Urinary bladder (tissue), 4 donors: ENCODE results near the gene GOLGA6C. TPM values are rescaled to one million over a fixed set of nuclear protein-coding genes. Genes with fewer than 3 reads are reported as not detected.
"Not testable (repeated sequence)": the region's sequence is repeated elsewhere in the genome, so short reads cannot be mapped to it uniquely, and the experiment has no call there.

Source experiments
- DNase-seq: peaks from one replicate; pipeline ENCODE4 v3.0.0-alpha.2; 2015; ENCODE audit errors: extremely low spot score
- H3K27ac ChIP-seq: one replicate; pipeline ENCODE4 v1.5.1; 2013; ENCODE audit warnings: low read depth, mild to moderate bottlenecking, moderate library complexity
- H3K36me3 ChIP-seq: one replicate; pipeline ENCODE4 v1.6.1; 2013; ENCODE audit warnings: mild to moderate bottlenecking, moderate library complexity; ENCODE audit not compliant: insufficient read depth
- H3K4me1 ChIP-seq: one replicate; pipeline ENCODE4 v1.6.1; 2013; ENCODE audit warnings: mild to moderate bottlenecking, moderate library complexity; ENCODE audit not compliant: insufficient read depth
- H3K4me3 ChIP-seq: one replicate; pipeline ENCODE4 v1.5.1; 2013; ENCODE audit warnings: low read depth, low read length
- WGBS: extraction: QIAGEN DNeasy Blood & Tissue Kit; methylation state at CpG from one replicate; pipeline ENCODE4 v1.1.7; 2013; 5-methylcytosine and 5-hydroxymethylcytosine counted together
- polyA plus RNA-seq: library from polyadenylated mRNA; stranded (reverse); fragments of 200-250 nt; gene quantifications from one replicate; pipeline ENCODE4 v1.2.3, GENCODE V29; 2013
- total RNA-seq: library from RNA; depleted of rRNA; stranded (reverse); fragments of >200 nt; gene quantifications from one replicate; pipeline ENCODE4 v1.2.3, GENCODE V29; 2014
- donor health status: healthy with polysubstance abuse.
- donor health status: healthy.

The GOLGA6C gene
- total and polyA plus RNA-seq, 2 donors = not detected

DNA sequence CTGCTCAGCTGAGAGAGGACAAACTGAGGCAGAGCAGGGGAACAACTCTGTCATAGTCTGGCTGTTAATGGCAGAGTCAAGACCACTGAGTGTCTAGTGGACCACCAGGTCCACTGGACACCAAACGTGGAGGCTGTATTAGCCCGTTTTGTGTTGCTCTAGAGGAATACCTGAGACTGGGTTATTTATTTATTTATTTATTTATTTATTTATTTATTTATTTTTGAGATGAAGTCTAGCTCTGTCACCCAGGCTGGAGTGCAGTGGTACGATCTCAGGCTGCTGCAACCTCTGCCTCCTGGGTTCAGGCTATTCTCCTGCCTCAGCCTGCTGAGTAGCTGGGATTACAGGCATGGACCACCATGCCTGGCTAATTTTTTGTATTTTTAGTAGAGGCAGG is 40.6 kb upstream of the GOLGA6C start:
- H3K4me3 ChIP-seq, DNase-seq, H3K36me3 ChIP-seq, H3K4me1 ChIP-seq, H3K27ac ChIP-seq: not testable (repeated sequence)
- 79% methylated on average over 3 of the region's 3 CpGs for WGBS

DNA sequence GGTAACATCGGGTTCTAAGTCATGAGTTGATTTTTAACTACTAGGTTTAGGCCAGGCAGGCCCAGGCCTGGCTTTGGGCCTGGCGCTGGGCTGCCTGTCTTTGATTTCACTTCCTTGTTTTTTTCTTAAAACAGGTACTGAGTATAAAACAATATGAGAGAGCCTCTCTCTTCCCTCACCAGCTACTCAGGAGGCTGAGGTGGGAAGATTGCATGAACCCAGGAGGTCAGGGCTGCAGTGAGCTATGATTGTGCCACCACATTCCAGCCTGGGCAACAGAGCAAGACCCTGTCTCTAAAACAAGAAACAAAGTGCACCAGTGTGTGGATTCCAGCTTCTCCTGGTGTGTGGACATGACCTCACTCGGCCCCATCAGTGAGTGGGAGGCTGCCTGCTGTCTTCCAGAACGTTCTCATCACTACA is 38.6 kb upstream of the GOLGA6C start:
- WGBS = 70% methylated on average over 4 of the region's 4 CpGs
- not testable (repeated sequence) for DNase-seq, H3K27ac ChIP-seq, H3K36me3 ChIP-seq, H3K4me1 ChIP-seq, H3K4me3 ChIP-seq

DNA sequence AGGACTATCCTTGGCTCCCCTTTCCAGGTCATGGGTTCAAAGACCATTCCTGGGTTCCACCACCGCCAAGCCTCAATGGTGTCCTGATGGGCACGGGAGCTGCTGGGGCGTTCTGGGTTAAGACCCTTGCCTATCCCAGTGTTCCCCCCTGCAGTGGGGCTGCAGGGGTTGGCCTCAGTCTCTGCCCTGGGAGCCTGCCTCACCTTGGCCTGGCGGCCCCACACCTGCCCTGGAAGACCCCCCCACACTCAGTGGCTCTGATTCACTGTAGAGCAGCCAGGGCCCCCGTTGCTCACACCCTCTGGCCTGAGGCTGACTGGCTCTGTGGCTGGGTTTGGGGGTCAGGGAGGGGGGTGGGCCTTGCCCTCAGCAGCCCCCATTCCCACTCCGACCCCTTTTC is 34.4 kb upstream of the GOLGA6C start:
- H3K27ac ChIP-seq = no peak overlapping the region
- H3K4me3 ChIP-seq = no peak overlapping the region
- WGBS = 90% methylated on average over 6 of the region's 6 CpGs
- no peaks in the 10 kb centered on the region for H3K36me3 ChIP-seq
- no peak for DNase-seq
- H3K4me1 ChIP-seq = no peaks in the 10 kb centered on the region

DNA sequence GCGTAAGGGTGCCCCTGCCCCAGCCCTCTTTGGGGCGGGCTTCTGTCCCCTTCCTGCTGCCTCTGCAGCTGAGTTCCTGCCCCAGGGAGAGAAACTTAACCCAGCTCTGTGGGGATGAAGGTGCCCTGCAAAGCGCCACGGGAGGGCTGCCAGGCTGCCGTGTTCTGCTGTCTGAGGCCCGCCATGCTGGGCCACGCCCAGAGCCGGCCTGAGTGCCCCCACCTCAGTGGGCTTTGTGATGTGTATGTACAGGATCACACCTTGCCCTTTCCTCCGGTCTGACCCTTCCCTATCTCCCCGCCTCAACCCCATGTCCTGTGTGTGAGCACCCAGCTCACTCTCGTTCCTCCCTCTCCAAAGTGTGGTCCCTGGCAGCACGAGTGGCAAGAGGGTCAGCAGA is 33.9 kb upstream of the GOLGA6C start:
- Histone ChIP-seq H3K27ac (no peak overlapping the region), H3K36me3 (no peaks in the 10 kb centered on the region), H3K4me3 (no peak overlapping the region), H3K4me1 (no peaks in the 10 kb centered on the region)
- DNase-seq = no peak
- 79% methylated on average over 12 of the region's 12 CpGs for WGBS

DNA sequence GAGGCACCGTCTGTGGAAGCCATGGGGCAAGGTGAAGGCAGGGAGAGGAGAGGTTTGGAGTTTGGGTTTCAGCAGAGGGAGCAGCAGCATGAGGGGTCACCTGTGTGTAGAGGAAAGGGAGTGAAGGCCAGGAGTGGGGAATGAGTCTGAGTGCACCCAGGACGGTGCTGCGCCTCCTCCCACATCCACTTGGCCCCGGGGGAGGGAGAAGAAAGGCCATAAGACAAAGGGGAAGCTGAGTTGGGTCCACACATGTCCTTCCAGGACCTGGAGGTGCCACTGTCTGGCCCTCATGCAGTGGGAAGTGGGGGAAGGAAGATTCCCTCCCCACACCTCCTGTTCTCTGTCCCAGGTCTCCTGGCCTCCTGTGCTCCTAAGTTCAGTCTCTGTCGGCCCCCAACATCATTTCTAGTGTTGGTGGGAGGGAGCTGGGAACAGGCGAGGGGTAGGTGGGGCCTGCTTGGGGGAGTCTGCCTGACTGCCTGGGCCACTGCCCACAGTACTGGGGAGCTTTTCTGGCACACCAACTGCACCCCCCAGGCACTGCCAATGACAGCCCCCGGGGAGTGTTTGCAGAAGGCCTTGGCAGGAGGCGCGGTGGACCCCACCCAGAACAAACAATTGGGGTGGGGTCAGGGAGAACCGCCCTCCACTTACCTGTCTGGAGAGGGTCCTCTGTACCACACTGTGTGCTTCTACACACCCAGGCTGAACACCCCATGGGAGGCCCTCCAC is 32.9 kb upstream of the GOLGA6C start:
- 73% methylated on average over 10 of the region's 10 CpGs for WGBS
- not testable (repeated sequence) for H3K4me3 ChIP-seq, H3K4me1 ChIP-seq, H3K27ac ChIP-seq, DNase-seq, H3K36me3 ChIP-seq

DNA sequence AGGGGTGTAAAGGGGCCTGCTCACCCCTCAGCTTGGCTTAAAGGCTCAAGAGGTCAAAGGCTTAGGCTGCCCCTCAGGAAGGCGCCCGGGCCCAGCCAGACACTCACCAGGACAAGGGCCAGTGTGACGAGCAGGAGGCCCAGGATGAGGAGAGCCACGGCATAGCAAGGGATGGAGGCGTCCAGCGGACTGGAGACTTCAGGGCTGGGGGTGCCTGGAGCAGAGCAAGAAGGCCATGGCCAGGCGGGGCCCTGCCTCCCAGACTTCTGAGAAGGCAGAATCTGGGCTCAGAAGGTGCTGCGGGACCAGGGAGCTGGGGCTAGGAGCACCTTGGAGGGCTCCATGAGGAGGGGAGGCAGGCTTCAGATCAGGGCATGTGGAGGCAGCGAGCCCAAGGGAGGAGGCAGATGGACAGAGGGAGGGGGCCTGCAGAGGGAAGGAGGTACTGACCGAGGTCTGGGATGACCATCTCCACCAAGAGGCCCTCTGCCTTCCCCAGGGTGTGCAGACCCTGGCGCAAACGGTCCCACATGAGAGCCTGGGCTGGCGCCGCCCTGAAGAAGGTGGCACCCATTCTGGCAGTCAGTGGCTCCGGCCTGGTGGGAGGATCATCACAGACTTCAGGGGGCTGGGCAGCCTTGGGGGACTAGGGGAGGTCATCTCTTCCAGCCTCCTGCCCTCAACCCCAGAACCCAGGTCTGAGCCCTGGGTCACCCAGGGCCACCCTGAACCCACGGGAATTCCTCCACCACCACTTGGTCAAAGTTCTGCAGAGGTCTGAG is 32.0 kb upstream of the GOLGA6C start:
- no peak overlapping the region for H3K27ac ChIP-seq
- no peak overlapping the region for H3K4me3 ChIP-seq
- no peaks in the 10 kb centered on the region for H3K36me3 ChIP-seq
- no peaks in the 10 kb centered on the region for H3K4me1 ChIP-seq
- WGBS = 90% methylated on average over 16 of the region's 16 CpGs
- no peak for DNase-seq

DNA sequence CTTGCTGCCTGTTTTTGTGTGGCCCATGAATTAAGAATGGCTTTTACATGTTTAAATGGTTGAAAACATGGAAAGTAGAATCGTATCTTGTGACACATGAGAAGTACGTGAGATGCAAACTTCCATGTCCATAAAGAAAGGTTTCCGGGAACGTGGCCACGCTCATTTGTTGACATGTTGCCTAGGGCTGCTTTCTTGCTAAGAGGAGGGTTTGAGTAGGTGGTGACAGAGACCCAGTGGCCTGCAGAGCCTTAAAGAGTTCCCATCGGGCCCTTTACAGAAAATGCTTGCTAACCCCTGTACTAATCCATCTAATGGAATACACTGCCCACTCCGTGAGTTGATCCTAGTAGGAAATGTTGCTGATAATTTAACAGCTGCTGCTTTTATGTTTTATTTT is 31.0 kb upstream of the GOLGA6C start:
- WGBS = 45% methylated on average over 7 of the region's 7 CpGs
- H3K4me3 ChIP-seq, H3K4me1 ChIP-seq, H3K27ac ChIP-seq, DNase-seq, H3K36me3 ChIP-seq: not testable (repeated sequence)

DNA sequence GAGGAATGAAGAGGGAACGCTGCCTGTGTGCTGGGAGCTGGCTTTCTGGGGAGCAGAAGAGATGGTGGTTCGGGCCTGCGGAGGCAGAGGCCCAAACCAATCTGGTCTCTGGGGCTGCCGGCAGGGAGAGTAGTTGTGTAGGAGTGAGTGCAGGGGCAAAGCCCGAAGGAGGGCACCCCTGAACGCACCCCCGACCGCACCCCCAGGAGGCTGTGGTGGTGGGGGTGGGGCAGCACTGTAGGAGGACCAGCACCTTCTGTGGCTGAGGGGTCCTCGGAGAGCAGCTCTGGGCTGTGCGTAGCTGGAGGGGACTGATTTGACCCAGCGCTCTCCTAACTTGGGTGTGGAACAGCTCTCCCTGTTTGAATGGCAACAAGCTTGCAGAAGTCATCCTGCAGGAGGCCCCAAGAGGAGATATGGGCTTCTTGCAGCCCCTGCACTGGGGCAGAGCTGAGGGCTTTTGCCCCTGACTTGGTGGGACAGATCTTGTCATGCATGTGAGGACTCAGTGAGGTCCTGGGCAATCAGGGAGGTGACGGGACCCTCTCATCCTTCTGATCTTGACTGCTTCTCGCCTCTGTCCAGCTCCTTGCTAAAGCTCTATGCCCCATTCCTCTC is 30.4 kb upstream of the GOLGA6C start:
- Histone ChIP-seq H3K36me3 (no peaks in the 10 kb centered on the region), H3K27ac (no peak overlapping the region), H3K4me3 (no peak overlapping the region), H3K4me1 (no peaks in the 10 kb centered on the region)
- no peak for DNase-seq
- WGBS = 82% methylated on average over 13 of the region's 13 CpGs

DNA sequence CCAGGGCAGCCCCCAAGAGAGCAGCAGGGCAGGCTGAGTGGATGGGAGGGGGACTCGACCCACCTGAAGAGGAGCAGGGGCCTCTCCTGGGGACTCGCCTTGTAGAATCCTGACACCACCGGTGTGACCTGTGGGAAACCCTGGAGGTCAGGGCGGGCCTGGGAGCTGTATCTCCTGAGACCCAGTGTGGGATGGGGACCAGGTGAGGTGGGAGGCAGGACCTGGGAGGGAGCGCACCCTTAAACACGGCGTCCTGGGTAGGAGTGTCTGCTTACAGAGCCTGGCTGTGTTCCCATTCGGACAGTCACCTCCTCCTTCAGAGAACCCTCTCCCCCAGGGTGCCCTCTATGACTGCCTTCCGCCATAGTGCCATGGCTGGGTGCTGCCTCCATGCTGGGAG is 29.3 kb upstream of the GOLGA6C start:
- Histone ChIP-seq H3K36me3 (no peaks in the 10 kb centered on the region), H3K4me3 (no peak overlapping the region), H3K27ac (no peak overlapping the region), H3K4me1 (no peaks in the 10 kb centered on the region)
- no peak for DNase-seq
- WGBS = 87% methylated on average over 9 of the region's 9 CpGs

DNA sequence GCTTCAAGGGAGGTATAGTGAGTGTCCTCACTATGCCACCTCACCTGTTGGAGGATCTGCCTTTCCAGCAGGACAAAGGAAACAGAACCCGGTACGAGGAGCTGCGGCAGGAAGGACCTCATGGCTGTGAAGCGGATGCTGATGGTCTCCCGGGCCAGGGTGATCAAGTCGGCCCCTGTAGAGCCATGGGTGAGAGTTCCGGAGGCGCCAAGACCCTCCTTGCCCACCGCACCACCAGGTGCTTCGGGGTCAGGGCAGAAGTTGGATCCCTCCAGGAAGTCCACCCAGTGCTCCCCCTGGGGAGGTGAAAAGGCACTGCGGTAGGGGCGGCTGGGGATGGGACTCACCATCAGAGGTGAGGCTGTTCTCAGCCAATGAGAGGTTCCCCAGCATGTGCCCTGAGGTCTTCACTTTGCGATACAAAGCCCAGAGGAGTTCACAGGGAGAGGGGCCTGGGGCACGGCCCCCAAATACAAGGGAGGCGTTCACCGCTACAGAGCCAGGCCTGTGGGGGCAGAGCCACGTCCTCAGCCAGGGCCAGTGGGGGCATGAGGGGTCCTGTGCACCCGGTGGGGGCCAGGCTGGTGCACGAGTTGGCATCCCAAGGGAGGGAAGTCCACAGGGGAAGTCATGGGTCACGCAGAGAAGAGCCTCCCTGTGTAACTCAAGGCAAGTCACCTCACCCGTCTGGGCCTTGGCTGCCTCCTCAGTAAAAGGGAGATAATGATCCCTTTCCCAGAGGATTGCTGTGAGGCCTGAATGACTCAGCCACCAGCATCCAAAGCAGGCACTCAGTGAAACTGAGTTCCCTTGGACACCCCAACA is 28.7 kb upstream of the GOLGA6C start:
- Histone ChIP-seq H3K4me3 (no peak overlapping the region), H3K36me3 (no peaks in the 10 kb centered on the region), H3K27ac (no peak overlapping the region), H3K4me1 (no peaks in the 10 kb centered on the region)
- no peak for DNase-seq
- 92% methylated on average over 21 of the region's 21 CpGs for WGBS

DNA sequence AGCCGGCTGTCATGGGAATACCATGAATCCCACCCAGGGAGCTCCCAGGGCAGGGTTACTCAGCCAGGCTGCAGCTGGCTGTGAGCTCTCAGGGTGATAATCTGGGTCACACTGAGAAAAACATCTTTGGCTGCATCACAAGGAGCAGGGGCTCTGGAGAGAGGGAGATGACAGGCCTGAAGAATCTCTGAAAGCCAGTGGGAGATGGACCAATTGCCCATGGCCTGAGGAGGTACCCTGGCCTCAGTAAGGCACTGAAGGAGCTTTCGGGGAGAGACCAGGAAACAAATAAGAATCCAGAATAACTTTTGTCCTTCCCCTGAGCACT is 28.2 kb upstream of the GOLGA6C start:
- 80% methylated on average over 2 of the region's 2 CpGs for WGBS
- H3K36me3 ChIP-seq = no peaks in the 10 kb centered on the region
- H3K4me3 ChIP-seq = no peak overlapping the region
- no peak for DNase-seq
- no peaks in the 10 kb centered on the region for H3K4me1 ChIP-seq
- H3K27ac ChIP-seq = no peak overlapping the region

DNA sequence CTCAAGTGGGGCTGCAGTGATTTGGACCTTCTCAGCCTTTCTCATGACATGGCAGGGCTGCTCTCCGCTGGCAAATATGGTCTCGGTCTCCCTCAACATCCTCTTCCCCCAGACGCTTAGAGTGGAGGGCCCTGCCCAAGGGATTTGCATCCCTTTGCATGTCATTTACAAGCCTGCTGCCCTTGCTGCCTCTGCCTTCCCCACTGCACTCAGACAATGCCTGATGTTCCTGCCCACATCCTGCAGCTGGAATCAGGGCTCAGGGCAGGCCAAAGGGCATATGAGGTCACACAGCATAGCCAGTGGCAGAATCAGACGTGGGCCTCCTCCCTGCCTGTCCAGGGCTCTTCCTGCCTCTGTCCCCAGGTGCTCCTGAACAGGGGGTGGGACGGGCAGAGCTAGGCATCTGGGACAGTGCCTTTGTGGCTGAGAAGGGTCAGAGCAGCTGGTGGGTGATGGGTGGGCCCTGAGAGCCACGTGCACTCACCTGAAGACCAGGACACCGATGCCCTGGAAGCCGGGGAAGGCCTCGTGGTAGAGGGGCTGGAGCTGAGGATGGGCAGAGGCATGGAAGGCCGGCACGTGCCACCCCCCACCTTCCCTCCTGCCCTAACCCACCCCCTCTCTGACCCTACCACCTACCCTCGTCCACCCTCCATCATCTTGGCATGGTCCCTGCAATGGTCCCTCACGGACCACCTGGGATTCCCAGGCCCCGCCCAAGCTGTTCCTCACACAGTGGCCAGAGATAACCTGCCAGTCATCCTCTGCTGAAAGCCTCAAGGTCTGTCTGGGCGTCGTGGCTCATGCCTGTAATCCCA is 27.4 kb upstream of the GOLGA6C start:
- WGBS = 79% methylated on average over 16 of the region's 16 CpGs

DNA sequence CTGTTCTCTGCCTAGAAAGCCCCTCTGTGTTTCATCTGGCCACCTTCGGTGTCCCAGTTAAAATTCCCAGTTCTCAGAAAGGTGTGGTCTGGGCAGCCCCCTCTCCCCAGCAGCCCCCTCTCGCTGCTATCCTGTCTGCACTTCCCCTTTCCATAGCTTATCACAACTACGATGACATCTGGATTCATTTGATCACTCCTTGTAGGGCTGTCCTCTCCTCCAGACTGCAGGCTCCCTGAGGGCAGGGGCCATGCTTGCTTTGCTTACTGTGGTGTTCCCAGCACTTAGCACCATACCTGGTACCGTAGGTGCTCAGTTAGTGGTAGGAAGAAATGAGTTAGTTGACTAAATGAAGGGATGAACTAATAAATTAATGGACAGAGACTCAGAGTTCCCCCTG is 26.3 kb upstream of the GOLGA6C start:
- 62% methylated on average over 4 of the region's 4 CpGs for WGBS
- H3K36me3 ChIP-seq = no peaks in the 10 kb centered on the region
- no peak overlapping the region for H3K4me3 ChIP-seq
- no peak overlapping the region for H3K27ac ChIP-seq
- DNase-seq = no peak
- no peaks in the 10 kb centered on the region for H3K4me1 ChIP-seq

More for the DNA sequence above, 27.4 kb upstream of the GOLGA6C start:
- Histone ChIP-seq H3K27ac (no peak overlapping the region), H3K36me3 (no peaks in the 10 kb centered on the region), H3K4me1 (no peaks in the 10 kb centered on the region), H3K4me3 (no peak overlapping the region)
- DNase-seq = no peak
